ENCODE results near the gene TNNI2. TPM values are rescaled to one million over a fixed set of nuclear protein-coding genes. Genes with fewer than 3 reads are reported as not detected.

Gene TNNI2
- total RNA-seq, 2 experiments from 2014 or later = 2.5 to 14.3 TPM

- Histone ChIP-seq H3K79me2 (ENCODE audit: insufficient read depth, low read depth, low read length) (no peaks in the 10 kb centered on the region), H2AFZ (ENCODE audit: low read length) (no peak overlapping the region), H3K4me1 (ENCODE audit: insufficient read depth, low read length, poor library complexity, severe bottlenecking) (no peaks in the 10 kb centered on the region), H3K4me2 (ENCODE audit: low read length) (no peak overlapping the region), H3K27ac (ENCODE audit: low read depth, low read length, poor library complexity, severe bottlenecking) (no peak overlapping the region), H3K36me3 (ENCODE audit: insufficient read depth, low read length) (peaks cover 12% of the 10 kb centered on the region; the same call in 1 of the 2 replicates), H3K4me3 (ENCODE audit: low read depth, low read length, poor library complexity, severe bottlenecking) (no peak overlapping the region), H3K9me3 (ENCODE audit: low read length) (no peaks in the 10 kb centered on the region), H3K9me2 (ENCODE audit: insufficient read depth, low read length) (no peaks in the 10 kb centered on the region), H4K20me1 (ENCODE audit: insufficient read depth, low read length) (no peaks in the 10 kb centered on the region; the same call in 1 of the 2 replicates)
- TF ChIP-seq EZH2phosphoT487 (IDR thresholded peaks at IDR 0.05; ENCODE audit: borderline replicate concordance, low read depth, low read length) (no peak), CTCF (conservative IDR thresholded peaks at IDR 0.05; ENCODE audit: low read length) (no peak)
- intact Hi-C loops (cut with micrococcal nuclease; ENCODE audit: unreplicated experiment) = no loop called here
- BruUV-seq (replicated peaks) = no TSS peak
- ChIA-PET CTCF (ENCODE audit: unreplicated experiment) (no interaction called here), POLR2A (no interaction called here)
- DNase-seq (ENCODE audit: low spot score) = no peak
These were observed 25.4 kb downstream of the TNNI2 start for GRCh38 chr11:1864231-1864630.

- no peak overlapping the region for H3K4me2 ChIP-seq (ENCODE audit: low read length)
- no peaks in the 10 kb centered on the region; the same call in 1 of the 2 replicates for H4K20me1 ChIP-seq (ENCODE audit: insufficient read depth, low read length)
- H3K9me3 ChIP-seq (ENCODE audit: low read length) = no peaks in the 10 kb centered on the region
- intact Hi-C loops (cut with micrococcal nuclease; ENCODE audit: unreplicated experiment) = no loop called here
- no peak overlapping the region for H3K4me3 ChIP-seq (ENCODE audit: low read depth, low read length, poor library complexity, severe bottlenecking)
- POLR2A ChIA-PET = no interaction called here
- BruUV-seq (replicated peaks) = no TSS peak
- DNase-seq (ENCODE audit: low spot score) = no peak
- CTCF ChIA-PET (ENCODE audit: unreplicated experiment) = no interaction called here
- H3K4me1 ChIP-seq (ENCODE audit: insufficient read depth, low read length, poor library complexity, severe bottlenecking) = no peaks in the 10 kb centered on the region
- no peak overlapping the region for H3K27ac ChIP-seq (ENCODE audit: low read depth, low read length, poor library complexity, severe bottlenecking)
- no peaks in the 10 kb centered on the region for H3K79me2 ChIP-seq (ENCODE audit: insufficient read depth, low read depth, low read length)
- no peaks in the 10 kb centered on the region for H3K9me2 ChIP-seq (ENCODE audit: insufficient read depth, low read length)
- TF ChIP-seq CTCF (conservative IDR thresholded peaks at IDR 0.05; ENCODE audit: low read length) (no peak), EZH2phosphoT487 (IDR thresholded peaks at IDR 0.05; ENCODE audit: borderline replicate concordance, low read depth, low read length) (no peak)
- H3K36me3 ChIP-seq (ENCODE audit: insufficient read depth, low read length) = 0 out of 2 replicates have a peak, but pooled peaks cover 8% of the 10 kb centered on the region
- no peak overlapping the region for H2AFZ ChIP-seq (ENCODE audit: low read length)
These were observed 26.3 kb downstream of the TNNI2 start for GRCh38 chr11:1864831-1865665.

GRCh38 chr11:1866226-1866625, 27.4 kb downstream of the TNNI2 start:
- ChIA-PET CTCF (ENCODE audit: unreplicated experiment) (no interaction called here), POLR2A (no interaction called here)
- Histone ChIP-seq H3K4me2 (ENCODE audit: low read length) (no peak overlapping the region), H3K9me2 (ENCODE audit: insufficient read depth, low read length) (no peaks in the 10 kb centered on the region), H3K36me3 (ENCODE audit: insufficient read depth, low read length) (0 out of 2 replicates have a peak, but pooled peaks cover 8% of the 10 kb centered on the region), H3K9me3 (ENCODE audit: low read length) (no peaks in the 10 kb centered on the region), H3K79me2 (ENCODE audit: insufficient read depth, low read depth, low read length) (no peaks in the 10 kb centered on the region), H3K4me3 (ENCODE audit: low read depth, low read length, poor library complexity, severe bottlenecking) (no peak overlapping the region), H3K4me1 (ENCODE audit: insufficient read depth, low read length, poor library complexity, severe bottlenecking) (no peaks in the 10 kb centered on the region), H4K20me1 (ENCODE audit: insufficient read depth, low read length) (no peaks in the 10 kb centered on the region; the same call in 1 of the 2 replicates), H3K27ac (ENCODE audit: low read depth, low read length, poor library complexity, severe bottlenecking) (no peak overlapping the region), H2AFZ (ENCODE audit: low read length) (no peak overlapping the region)
- intact Hi-C loops (cut with micrococcal nuclease; ENCODE audit: unreplicated experiment) = no loop called here
- DNase-seq (ENCODE audit: low spot score) = no peak
- TF ChIP-seq CTCF (conservative IDR thresholded peaks at IDR 0.05; ENCODE audit: low read length) (no peak), EZH2phosphoT487 (IDR thresholded peaks at IDR 0.05; ENCODE audit: borderline replicate concordance, low read depth, low read length) (no peak)
- BruUV-seq (replicated peaks) = no TSS peak

Measured in OCI-LY7 (cell line).